NOMO-1 (cell line): Measurements from ENCODE around the gene ARMCX2.
"Not testable (repeated sequence)": the region's sequence is repeated elsewhere in the genome, so short reads cannot be mapped to it uniquely, and the experiment has no call there.

ENCODE experiments used
- DNase-seq, 2 experiments: peaks; one replicate each; lab custom pipeline; 2025; ENCODE audit not compliant: unreplicated experiment in 2 of 2; lab: John Stamatoyannopoulos, UW

ARMCX2 gene

GRCh38 chrX:101659601-101660063 lies at the start of gene ARMCX2:
Gene ARMCX2 (minus strand): TSS chrX:101659850. CDS start chrX:101657588, 2,262 bp downstream.
- DNase-seq: no peak

DNA sequence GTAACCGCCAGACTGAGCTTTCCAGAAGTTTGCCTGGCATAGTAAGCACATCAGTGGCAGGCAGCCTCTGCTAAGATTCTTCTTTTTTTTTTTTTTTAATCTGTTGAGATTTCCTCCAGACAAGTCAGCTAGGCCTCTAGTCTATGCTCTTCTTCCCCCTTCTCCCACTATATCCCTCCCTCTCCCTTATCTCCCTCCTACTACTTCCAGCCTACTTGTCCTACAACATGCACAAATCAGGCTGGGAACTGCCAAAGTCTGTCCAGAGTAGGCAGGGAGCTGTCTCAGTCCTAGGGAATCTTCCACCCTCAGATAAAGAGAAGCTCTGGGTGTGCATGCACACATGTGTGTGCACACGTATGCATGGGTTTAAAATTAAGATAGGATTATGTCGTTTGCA lies 49.7 kb upstream of the ARMCX2 start:
- DNase-seq: no peak

DNA sequence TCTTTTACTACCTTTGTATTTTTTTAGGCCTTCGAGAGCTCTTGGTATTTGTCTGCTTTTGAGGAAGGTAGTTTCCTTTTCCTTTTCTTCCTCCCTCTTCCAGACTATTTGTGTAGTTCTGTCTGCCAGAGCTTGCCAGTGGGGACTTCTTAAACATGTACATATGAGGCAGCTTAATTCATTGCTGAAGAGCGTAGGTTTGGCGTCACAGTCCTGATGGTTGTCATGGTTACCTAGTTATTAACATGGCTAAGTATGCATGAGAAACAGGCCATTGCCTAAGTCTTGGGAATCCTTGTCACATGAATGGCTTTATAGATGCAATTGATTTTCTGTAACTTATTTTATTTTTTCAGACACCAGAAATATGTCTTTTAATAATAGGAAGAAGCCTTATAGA lies 48.5 kb upstream of the ARMCX2 start:
- no peak for DNase-seq

- DNase-seq: no peak
These were observed 33.8 kb upstream of the ARMCX2 start for GRCh38 chrX:101693476-101693875.

DNA sequence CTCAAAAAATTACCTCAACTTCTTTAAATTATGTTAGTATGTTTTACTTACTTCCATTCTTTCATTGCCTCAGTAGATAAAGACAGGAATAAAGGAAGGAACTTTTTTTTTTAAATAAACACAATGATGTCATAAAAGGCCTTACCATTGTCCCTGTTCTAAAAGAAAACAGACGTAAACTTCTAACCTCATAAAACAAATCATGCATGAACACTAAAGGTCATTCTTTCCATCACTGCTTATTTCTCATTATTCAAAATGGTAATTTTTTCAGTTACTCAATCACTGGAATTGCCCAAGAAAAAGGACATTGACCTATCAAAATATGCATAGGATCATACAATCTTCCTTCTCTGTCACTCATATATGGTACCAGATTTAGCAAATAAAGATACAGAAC lies 32.2 kb upstream of the ARMCX2 start:
- no peak for DNase-seq

GRCh38 chrX:101686574-101686973 lies 26.9 kb upstream of the ARMCX2 start:
- DNase-seq: no peak

DNA sequence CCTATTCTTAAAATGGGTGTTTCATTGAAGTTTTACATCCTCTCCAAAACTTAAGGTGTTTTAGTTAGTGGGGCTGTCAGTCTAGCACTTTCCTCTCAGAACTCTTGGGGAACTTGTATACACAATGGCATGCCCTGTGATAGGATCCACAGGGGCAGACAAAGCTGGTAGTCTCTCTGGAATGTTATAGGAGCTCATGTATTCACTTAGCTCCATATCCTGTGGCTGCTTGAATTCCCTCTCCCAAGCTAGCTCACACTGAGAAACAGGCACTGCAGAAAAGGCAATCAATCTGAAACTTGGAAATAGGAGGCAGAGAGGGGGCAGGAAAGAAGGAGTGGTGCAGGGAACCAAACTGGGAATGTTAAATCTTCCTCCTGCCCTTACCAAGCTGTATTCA lies 26.3 kb upstream of the ARMCX2 start:
- DNase-seq: no peak

- DNase-seq: no peak
These were observed 23.1 kb upstream of the ARMCX2 start for GRCh38 chrX:101682723-101683122.

GRCh38 chrX:101677028-101677427 lies 17.4 kb upstream of the ARMCX2 start:
- no peak for DNase-seq

GRCh38 chrX:101676571-101676970 lies 16.9 kb upstream of the ARMCX2 start:
- DNase-seq: no peak

- no peak for DNase-seq
These were observed 8.5 kb upstream of the ARMCX2 start for GRCh38 chrX:101668143-101668542.

GRCh38 chrX:101658661-101659491 lies 774 bp downstream of the ARMCX2 start:
- peak; percentile 11 to 29 for DNase-seq

- no peak for DNase-seq
These were observed 2.2 kb downstream of the ARMCX2 start for GRCh38 chrX:101657495-101657894.

GRCh38 chrX:101656817-101657216 lies 2.8 kb downstream of the ARMCX2 start:
- DNase-seq: no peak

GRCh38 chrX:101655534-101655933 lies 4.1 kb downstream of the ARMCX2 start:
- peak in 1 of 2 experiments; percentile 35 for DNase-seq

DNA sequence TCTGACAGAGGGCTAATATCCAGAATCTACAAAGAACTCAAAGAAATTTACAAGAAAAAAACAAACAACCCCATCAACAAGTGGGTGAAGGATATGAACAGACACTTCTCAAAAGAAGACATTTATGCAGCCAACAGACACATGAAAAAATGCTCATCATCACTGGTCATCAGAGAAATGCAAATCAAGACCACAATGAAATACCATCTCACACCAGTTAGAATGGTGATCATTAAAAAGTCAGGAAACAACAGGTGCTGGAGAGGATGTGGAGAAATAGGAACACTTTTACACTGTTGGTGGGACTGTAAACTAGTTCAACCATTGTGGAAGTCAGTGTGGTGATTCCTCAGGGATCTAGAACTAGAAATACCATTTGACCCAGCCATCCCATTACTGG lies 11.9 kb downstream of the ARMCX2 start:
- DNase-seq: not testable (repeated sequence)

DNA sequence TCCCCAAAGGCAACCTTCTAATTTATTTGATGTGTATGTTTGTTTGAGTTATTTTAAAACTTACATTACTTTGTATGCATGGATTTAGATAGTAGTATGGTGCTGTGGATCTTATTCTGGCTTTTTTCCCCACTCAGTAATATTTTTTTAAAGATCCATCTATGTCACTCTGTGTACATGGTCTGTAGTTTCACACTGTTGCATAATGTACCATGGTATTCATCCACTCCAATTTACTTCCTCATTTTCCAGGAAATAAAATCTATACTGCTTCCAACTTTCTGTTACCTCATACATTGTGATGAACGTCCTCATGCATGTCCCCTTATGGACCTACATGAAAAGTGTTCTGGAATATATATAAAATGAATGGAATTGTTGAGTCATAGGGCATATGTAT lies 17.6 kb downstream of the ARMCX2 start:
- DNase-seq: peak in 1 of 2 experiments; percentile 20

GRCh38 chrX:101639583-101639982 lies 20.1 kb downstream of the ARMCX2 start:
- DNase-seq: no peak

DNA sequence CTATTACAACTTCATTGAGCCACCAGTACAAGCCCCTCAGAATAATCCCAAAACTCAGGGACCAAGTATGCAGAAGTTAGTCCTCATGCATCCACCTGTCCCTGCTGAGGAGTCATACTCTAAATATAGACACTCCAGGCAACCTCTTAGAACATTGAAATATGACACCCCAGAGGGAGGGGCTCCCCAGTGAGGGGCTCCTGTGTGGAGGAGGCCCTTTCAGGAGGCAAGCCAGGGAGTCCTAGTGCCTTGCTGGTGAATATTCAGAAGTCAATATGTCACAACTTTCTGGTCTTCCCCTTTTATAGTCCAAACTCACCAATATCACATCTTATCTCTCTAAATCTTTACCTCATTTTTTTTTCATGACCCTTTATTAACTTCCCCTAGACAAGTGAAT lies 40.3 kb downstream of the ARMCX2 start:
- DNase-seq: no peak

GRCh38 chrX:101617211-101618191 lies 42.1 kb downstream of the ARMCX2 start, which contains the start of gene ARMCX6:
Gene ARMCX6 (minus strand): TSS chrX:101618000. CDS start chrX:101616620, 1,380 bp downstream.
- DNase-seq: peak; percentile 59 to 71

DNA sequence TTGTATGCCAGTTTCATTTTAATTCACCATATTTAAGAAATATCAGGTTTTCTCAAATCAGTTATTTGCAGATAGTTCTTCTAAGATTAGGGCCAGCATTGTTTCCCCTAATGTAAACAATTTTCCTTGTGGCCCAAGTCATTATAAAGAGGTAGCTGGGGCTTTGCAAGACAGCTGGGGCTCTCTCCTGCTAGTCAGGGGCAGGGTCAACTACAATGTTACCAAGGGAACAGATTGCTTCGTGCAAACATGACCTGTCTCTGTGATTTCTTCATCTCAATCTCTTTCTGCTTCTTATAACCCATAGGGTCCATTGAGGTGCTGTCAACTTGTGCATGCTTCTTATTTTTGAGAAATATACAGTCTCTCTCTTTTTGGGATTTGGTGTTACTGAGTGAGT lies 53.9 kb downstream of the ARMCX2 start:
- DNase-seq: no peak
